ENCODE results near the gene SCN2A. TPM values are rescaled to one million over a fixed set of nuclear protein-coding genes. Genes with fewer than 3 reads are reported as not detected.

Gene SCN2A
- total and polyA plus RNA-seq, 2 donors (not counting 1 experiment from before 2014, with no cell fraction given), result 0.22 to 0.24 TPM

- no peak for DNase-seq
Observed at GRCh38 chr2:165196411-165196810, 42.8 kb upstream of the SCN2A start.

GRCh38 chr2:165197346-165197745, 41.9 kb upstream of the SCN2A start:
- Histone ChIP-seq H3K27ac (ENCODE audit: low read length in 2 of 2) (no peak overlapping the region), H3K4me1 (ENCODE audit: control insufficient read depth in 2 of 2, insufficient read depth in 2 of 2, low read length in 2 of 2) (peaks cover 39 to 86% of the 10 kb centered on the region in 2 donors), H3K9ac (ENCODE audit: low read length) (no peak overlapping the region), H3K79me2 (ENCODE audit: control insufficient read depth, insufficient read depth, low read length) (peaks cover 79% of the 10 kb centered on the region), H4K20me1 (ENCODE audit: control insufficient read depth, insufficient read depth, low read length, poor library complexity, severe bottlenecking) (no peaks in the 10 kb centered on the region), H3K27me3 (replicated peaks in 1 of 4; ENCODE audit: control extremely low read depth in 1 of 4, control insufficient read depth in 3 of 4, insufficient read depth in 4 of 4, low read length in 3 of 4) (no peaks in the 10 kb centered on the region), H3K4me2 (replicated peaks; ENCODE audit: low read depth, low read length, poor library complexity, severe bottlenecking) (peak overlapping the region; percentile 40), H3K36me3 (replicated peaks in 1 of 2; ENCODE audit: control extremely low read depth in 1 of 2, control insufficient read depth in 1 of 2, extremely low read depth in 1 of 2, insufficient read depth in 2 of 2, low read length in 1 of 2) (peaks cover 0 to 2% of the 10 kb centered on the region in 2 experiments), H2AFZ (ENCODE audit: insufficient read depth, low read depth, low read length, poor library complexity, severe bottlenecking) (no peak overlapping the region), H3K9me3 (ENCODE audit: control extremely low read depth in 1 of 3, control insufficient read depth in 2 of 3, insufficient read depth in 1 of 3, low read length in 2 of 3) (no peaks in the 10 kb centered on the region), H3K4me3 (ENCODE audit: control extremely low read depth in 1 of 5, extremely low read depth in 1 of 5, insufficient read depth in 1 of 5, low read depth in 2 of 5, low read length in 4 of 5) (no peak overlapping the region)
- WGBS (ENCODE audit: insufficient coverage), result no CpG with 5 or more reads among the region's 1 CpG
- intact Hi-C loops (cut with micrococcal nuclease), result no loop called here
- no peak for ATAC-seq (ENCODE audit: low read depth)
- H3K27ac Mint-ChIP-seq, result no peak overlapping the region
- no peaks in the 10 kb centered on the region for H3K9me3 Mint-ChIP-seq (ENCODE audit: insufficient read depth)
- CTCF ChIA-PET, result interaction anchor here (1.1 kb wide), 1 partner anchor 204 kb away, joined by 3 read pairs; no protein-coding TSS in a partner anchor
- TF ChIP-seq CTCF (IDR thresholded peaks at IDR 0.05) (no peak), EZH2 (IDR thresholded peaks at IDR 0.05; ENCODE audit: borderline replicate concordance, insufficient read depth, low read depth, low read length, poor library complexity, severe bottlenecking) (no peak)
- DNase-seq, result no peak
- H3K27me3 Mint-ChIP-seq, result no peaks in the 10 kb centered on the region
- peak overlapping the region; percentile 10 for H3K4me3 Mint-ChIP-seq
- H3K4me1 Mint-ChIP-seq, result peaks cover 64% of the 10 kb centered on the region
- POLR2A ChIA-PET, result no interaction called here

More at GRCh38 chr2:165196411-165196810, 42.8 kb upstream of the SCN2A start:
- no peak overlapping the region for H2AFZ ChIP-seq (ENCODE audit: insufficient read depth, low read depth, low read length, poor library complexity, severe bottlenecking)
- no peaks in the 10 kb centered on the region for H3K9me3 ChIP-seq (ENCODE audit: control extremely low read depth in 1 of 3, control insufficient read depth in 2 of 3, insufficient read depth in 1 of 3, low read length in 2 of 3)
- peaks cover under 1% of the 10 kb centered on the region for H3K27me3 Mint-ChIP-seq
- peaks cover 35 to 78% of the 10 kb centered on the region in 2 donors for H3K4me1 ChIP-seq (ENCODE audit: control insufficient read depth in 2 of 2, insufficient read depth in 2 of 2, low read length in 2 of 2)
- H3K4me2 ChIP-seq (replicated peaks; ENCODE audit: low read depth, low read length, poor library complexity, severe bottlenecking), result no peak overlapping the region
- H3K79me2 ChIP-seq (ENCODE audit: control insufficient read depth, insufficient read depth, low read length), result peaks cover 77% of the 10 kb centered on the region
- ChIA-PET CTCF (no interaction called here), POLR2A (no interaction called here)
- no peaks in the 10 kb centered on the region for H3K9me3 Mint-ChIP-seq (ENCODE audit: insufficient read depth)
- H3K9ac ChIP-seq (ENCODE audit: low read length), result no peak overlapping the region
- TF ChIP-seq CTCF (IDR thresholded peaks at IDR 0.05) (no peak), EZH2 (IDR thresholded peaks at IDR 0.05; ENCODE audit: borderline replicate concordance, insufficient read depth, low read depth, low read length, poor library complexity, severe bottlenecking) (no peak)
- no CpG with 5 or more reads among the region's 4 CpGs for WGBS (ENCODE audit: insufficient coverage)
- peaks cover 0 to 2% of the 10 kb centered on the region in 2 experiments for H3K36me3 ChIP-seq (replicated peaks in 1 of 2; ENCODE audit: control extremely low read depth in 1 of 2, control insufficient read depth in 1 of 2, extremely low read depth in 1 of 2, insufficient read depth in 2 of 2, low read length in 1 of 2)
- ATAC-seq (ENCODE audit: low read depth), result no peak
- no peak overlapping the region for H3K27ac Mint-ChIP-seq
- no peaks in the 10 kb centered on the region for H3K27me3 ChIP-seq (replicated peaks in 1 of 4; ENCODE audit: control extremely low read depth in 1 of 4, control insufficient read depth in 3 of 4, insufficient read depth in 4 of 4, low read length in 3 of 4)
- H4K20me1 ChIP-seq (ENCODE audit: control insufficient read depth, insufficient read depth, low read length, poor library complexity, severe bottlenecking), result no peaks in the 10 kb centered on the region
- H3K27ac ChIP-seq (ENCODE audit: low read length in 2 of 2), result no peak overlapping the region
- intact Hi-C loops (cut with micrococcal nuclease), result no loop called here
- H3K4me3 ChIP-seq (ENCODE audit: control extremely low read depth in 1 of 5, extremely low read depth in 1 of 5, insufficient read depth in 1 of 5, low read depth in 2 of 5, low read length in 4 of 5), result no peak overlapping the region
- no peak overlapping the region for H3K4me3 Mint-ChIP-seq
- peaks cover 56% of the 10 kb centered on the region for H3K4me1 Mint-ChIP-seq
